B cell (primary cell): ENCODE results near the gene RARRES1. TPM values are rescaled to one million over a fixed set of nuclear protein-coding genes. Genes with fewer than 3 reads are reported as not detected.

Experiments used
- ATAC-seq: fragments of 200-7000 bp; cut with Tn5 transposase; one replicate; pipeline ENCODE4 v1.10.0; 2021; ENCODE audit warnings: low read depth, mild to moderate bottlenecking, moderate number of reproducible peaks, moderate library complexity
- CTCF ChIA-PET: fragments of 350-600 bp; sonication (Branson Sonifier 250); formaldehyde crosslinking; loops from one replicate; lab custom pipeline; 2021; ENCODE audit warnings: antibody characterized with exemption, inconsistent platforms; lab: Charles Lee
- POLR2A ChIA-PET: fragments of 350-600 bp; sonication (Branson Sonifier 250); formaldehyde crosslinking; loops from one replicate; lab custom pipeline; 2021; ENCODE audit warnings: antibody characterized with exemption; lab: Charles Lee
- DNase-seq: peaks from one replicate; pipeline ENCODE4 v3.0.0; 2013
- H2AFZ ChIP-seq: 2 replicates; pipeline ENCODE4 v1.6.1; 2012; ENCODE audit warnings: mild to moderate bottlenecking, low read depth, low read length; ENCODE audit not compliant: insufficient read depth, poor library complexity, severe bottlenecking
- H3K27ac ChIP-seq, 2 donors: 1 replicate in 1 of 2; 2 replicates in 1 of 2; pipeline ENCODE4 v1.5.1; 2012 to 2013; ENCODE audit warnings: low read length in 2 of 2, mild to moderate bottlenecking in 2 of 2, moderate library complexity in 1 of 2
- H3K27me3 ChIP-seq, 4 experiments: fragments of 200-600 bp in 1 of 4; sonication (generic) in 1 of 4; replicated peaks in 1 of 4; 1 replicate in 2 of 4; 2 replicates in 2 of 4; pipeline versions ENCODE4 v1.6.1 to v1.7.0; 2013 to 2016; ENCODE audit warnings: low read length in 3 of 4, mild to moderate bottlenecking in 2 of 4, mixed read lengths in 1 of 4, moderate library complexity in 1 of 4; ENCODE audit not compliant: insufficient read depth in 4 of 4, control insufficient read depth in 3 of 4; ENCODE audit errors: control extremely low read depth in 1 of 4
- H3K36me3 ChIP-seq, 2 experiments: replicated peaks in 1 of 2; 1 replicate in 1 of 2; 2 replicates in 1 of 2; pipeline versions ENCODE4 v1.6.1 to v1.7.1; 2013; ENCODE audit warnings: low read length in 1 of 2; ENCODE audit not compliant: insufficient read depth in 2 of 2, control insufficient read depth in 1 of 2; ENCODE audit errors: control extremely low read depth in 1 of 2, extremely low read depth in 1 of 2
- H3K4me1 ChIP-seq, 2 donors: fragments of 200-600 bp in 1 of 2; sonication (generic) in 1 of 2; 1 replicate in 1 of 2; 2 replicates in 1 of 2; pipeline versions ENCODE4 v1.5.1 to v1.6.1; 2013 to 2017; ENCODE audit warnings: low read length in 2 of 2; ENCODE audit not compliant: control insufficient read depth in 2 of 2, insufficient read depth in 2 of 2
- H3K4me2 ChIP-seq: replicated peaks from 2 replicates; pipeline ENCODE3; 2012; ENCODE audit warnings: mild to moderate bottlenecking, low read depth, low read length; ENCODE audit not compliant: poor library complexity, severe bottlenecking
- H3K4me3 ChIP-seq, 5 experiments: fragments of 200-600 bp in 1 of 5; sonication (generic) in 1 of 5; 1 replicate in 3 of 5; 2 replicates in 2 of 5; pipeline versions ENCODE4 v1.5.1 to v1.7.0; 2011 to 2016; ENCODE audit warnings: low read length in 4 of 5, mild to moderate bottlenecking in 4 of 5, low read depth in 2 of 5, control low read depth in 1 of 5, moderate library complexity in 1 of 5; ENCODE audit not compliant: insufficient read depth in 1 of 5; ENCODE audit errors: control extremely low read depth in 1 of 5, extremely low read depth in 1 of 5
- H3K79me2 ChIP-seq: fragments of 200-600 bp; sonication (generic); one replicate; pipeline ENCODE4 v1.6.0; 2016; ENCODE audit warnings: low read length; ENCODE audit not compliant: control insufficient read depth, insufficient read depth
- H3K9ac ChIP-seq: fragments of 200-600 bp; sonication (generic); 2 replicates; pipeline ENCODE4 v1.6.1; 2017; ENCODE audit warnings: mild to moderate bottlenecking, low read length, moderate library complexity
- H3K9me3 ChIP-seq, 3 donors: one replicate each; pipeline versions ENCODE4 v1.6.1 to v1.7.1; 2013; ENCODE audit warnings: low read length in 2 of 3; ENCODE audit not compliant: control insufficient read depth in 2 of 3, insufficient read depth in 1 of 3; ENCODE audit errors: control extremely low read depth in 1 of 3
- H4K20me1 ChIP-seq: 2 replicates; pipeline ENCODE4 v1.6.0; 2012; ENCODE audit warnings: mild to moderate bottlenecking, low read length; ENCODE audit not compliant: insufficient read depth, control insufficient read depth, poor library complexity, severe bottlenecking
- H3K27ac Mint-ChIP-seq: one replicate; pipeline ENCODE4 v1.8.0; 2021; ENCODE audit warnings: mixed read lengths
- H3K27me3 Mint-ChIP-seq: one replicate; pipeline ENCODE4 v1.8.0; 2021; ENCODE audit warnings: mixed read lengths
- H3K4me1 Mint-ChIP-seq: one replicate; pipeline ENCODE4 v1.8.0; 2021; ENCODE audit warnings: mixed read lengths
- H3K4me3 Mint-ChIP-seq: one replicate; pipeline ENCODE4 v1.8.0; 2021; ENCODE audit warnings: mixed read lengths
- H3K9me3 Mint-ChIP-seq: one replicate; pipeline ENCODE4 v1.8.0; 2022; ENCODE audit warnings: mixed read lengths; ENCODE audit not compliant: insufficient read depth
- EZH2 ChIP-seq: IDR thresholded peaks from 2 replicates; pipeline ENCODE4 v1.6.1; 2012; ENCODE audit warnings: borderline replicate concordance, low read depth, mild to moderate bottlenecking, moderate library complexity, low read length; ENCODE audit not compliant: insufficient read depth, poor library complexity, severe bottlenecking
- WGBS: methylation state at CpG from one replicate; pipeline ENCODE4 v1.1.5; 2013; ENCODE audit warnings: missing lambda C conversion rate; ENCODE audit not compliant: insufficient coverage; 5-methylcytosine and 5-hydroxymethylcytosine counted together
- intact Hi-C: fragments of 100-400 bp; cut with micrococcal nuclease; formaldehyde crosslinking; loops from one replicate; pipeline ENCODE4 v1.10.0; 2022
- polyA plus RNA-seq: library from polyadenylated mRNA; depleted of rRNA; stranded (reverse); fragments of >200 nt; gene quantifications from 2 replicates; pipeline ENCODE4 v1.2.3, GENCODE V29; 2012
- total RNA-seq, 2 donors: library from RNA; stranded (reverse); fragments of 120-200 nt in 1 of 2; gene quantifications; 1 replicate in 1 of 2; 2 replicates in 1 of 2; pipeline versions ENCODE4 v1.2.3 to v1.2.4, GENCODE V29; 2013 to 2022
- TF ChIP-seq, protein P1 (sequence below): fragments of 200-600 bp; IDR thresholded peaks from one replicate; pipeline ENCODE4 v1.8.0; 2022; ENCODE audit warnings: antibody characterized with exemption, mild to moderate bottlenecking

RARRES1 gene
- total and polyA plus RNA-seq, 2 donors (not counting 1 experiment from before 2014, with no cell fraction given), result not detected

DNA sequence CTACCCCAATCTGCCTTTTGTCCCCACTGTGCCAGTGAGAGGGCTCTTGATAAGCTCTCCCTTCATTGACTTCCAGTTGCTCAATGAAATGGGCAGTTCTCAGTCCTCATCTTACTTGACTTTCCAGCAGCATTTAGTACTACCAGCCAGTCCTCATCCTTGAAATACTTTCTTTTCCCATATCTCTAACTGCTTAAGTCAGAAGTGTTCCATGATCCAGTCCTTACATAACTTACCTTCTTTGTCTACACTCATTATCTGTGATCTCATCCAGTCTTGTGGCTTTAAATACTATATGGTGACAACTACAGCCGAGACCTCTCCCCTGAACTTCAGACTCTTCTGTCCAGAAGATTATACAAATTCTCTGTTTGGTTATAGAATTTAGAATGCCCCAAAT, 28.7 kb downstream of the RARRES1 start:
- no peak overlapping the region for H3K4me3 Mint-ChIP-seq
- H3K9ac ChIP-seq, result no peak overlapping the region
- peaks cover 0 to 22% of the 10 kb centered on the region in 2 experiments for H3K36me3 ChIP-seq
- no peak overlapping the region for H3K4me3 ChIP-seq
- POLR2A ChIA-PET, result no interaction called here
- no peak overlapping the region for H2AFZ ChIP-seq
- no peak overlapping the region for H3K27ac Mint-ChIP-seq
- no CpG with 5 or more reads among the region's 1 CpG for WGBS
- intact Hi-C loops, result no loop called here
- no peak overlapping the region for H3K27ac ChIP-seq
- H3K27me3 ChIP-seq, result no peaks in the 10 kb centered on the region
- H3K4me2 ChIP-seq, result no peak overlapping the region
- H3K4me1 Mint-ChIP-seq, result no peaks in the 10 kb centered on the region
- H3K9me3 ChIP-seq, result no peaks in the 10 kb centered on the region
- TF ChIP-seq, protein P1, sequence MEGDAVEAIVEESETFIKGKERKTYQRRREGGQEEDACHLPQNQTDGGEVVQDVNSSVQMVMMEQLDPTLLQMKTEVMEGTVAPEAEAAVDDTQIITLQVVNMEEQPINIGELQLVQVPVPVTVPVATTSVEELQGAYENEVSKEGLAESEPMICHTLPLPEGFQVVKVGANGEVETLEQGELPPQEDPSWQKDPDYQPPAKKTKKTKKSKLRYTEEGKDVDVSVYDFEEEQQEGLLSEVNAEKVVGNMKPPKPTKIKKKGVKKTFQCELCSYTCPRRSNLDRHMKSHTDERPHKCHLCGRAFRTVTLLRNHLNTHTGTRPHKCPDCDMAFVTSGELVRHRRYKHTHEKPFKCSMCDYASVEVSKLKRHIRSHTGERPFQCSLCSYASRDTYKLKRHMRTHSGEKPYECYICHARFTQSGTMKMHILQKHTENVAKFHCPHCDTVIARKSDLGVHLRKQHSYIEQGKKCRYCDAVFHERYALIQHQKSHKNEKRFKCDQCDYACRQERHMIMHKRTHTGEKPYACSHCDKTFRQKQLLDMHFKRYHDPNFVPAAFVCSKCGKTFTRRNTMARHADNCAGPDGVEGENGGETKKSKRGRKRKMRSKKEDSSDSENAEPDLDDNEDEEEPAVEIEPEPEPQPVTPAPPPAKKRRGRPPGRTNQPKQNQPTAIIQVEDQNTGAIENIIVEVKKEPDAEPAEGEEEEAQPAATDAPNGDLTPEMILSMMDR, result no peak
- TF ChIP-seq EZH2, result no peak
- no peaks in the 10 kb centered on the region for H3K9me3 Mint-ChIP-seq
- H3K27me3 Mint-ChIP-seq, result no peaks in the 10 kb centered on the region
- no peaks in the 10 kb centered on the region for H3K79me2 ChIP-seq
- DNase-seq, result no peak
- no peak for ATAC-seq
- CTCF ChIA-PET, result interaction anchor here (1.0 kb wide), 1 partner anchor 59 kb away, joined by 3 read pairs; the partner anchor contains the start of gene GFM1
- no peaks in the 10 kb centered on the region for H3K4me1 ChIP-seq
- no peaks in the 10 kb centered on the region for H4K20me1 ChIP-seq

DNA sequence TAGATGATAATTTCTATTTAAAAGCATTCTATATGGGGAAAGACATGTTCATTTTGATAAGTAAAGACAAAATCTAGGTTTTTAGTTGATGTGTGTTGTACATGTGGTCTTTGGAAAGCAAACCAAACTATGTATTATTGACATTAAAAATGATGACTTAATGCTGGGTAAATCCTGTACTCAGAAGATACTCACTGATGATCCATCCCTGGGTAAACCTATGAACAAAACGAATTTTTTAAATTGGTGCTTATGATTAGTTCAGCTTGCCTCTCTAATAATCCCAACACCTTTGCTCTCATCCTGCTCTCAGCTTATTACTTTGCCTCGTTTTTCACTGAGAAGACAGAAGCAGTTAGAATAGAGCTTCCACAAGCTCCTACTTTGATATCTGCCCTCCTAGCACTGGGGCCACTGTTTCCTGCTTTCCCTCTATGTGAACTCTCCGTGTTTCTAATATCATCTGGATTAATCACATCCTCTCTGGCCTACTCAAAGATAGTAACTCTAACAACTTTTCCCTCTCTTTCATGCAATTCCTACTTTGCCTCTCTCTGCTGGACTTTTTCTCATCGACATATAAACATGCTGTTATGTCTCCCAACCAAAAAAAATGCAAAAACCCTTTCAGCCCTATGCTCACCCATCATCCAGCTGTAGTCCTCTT, 29.3 kb downstream of the RARRES1 start:
- Histone ChIP-seq H3K4me1 (no peaks in the 10 kb centered on the region), H3K36me3 (peaks cover 0 to 18% of the 10 kb centered on the region in 2 experiments), H3K4me2 (no peak overlapping the region), H3K9ac (no peak overlapping the region), H3K27me3 (no peaks in the 10 kb centered on the region), H2AFZ (no peak overlapping the region), H3K9me3 (no peaks in the 10 kb centered on the region), H3K4me3 (no peak overlapping the region), H3K79me2 (no peaks in the 10 kb centered on the region), H3K27ac (no peak overlapping the region), H4K20me1 (no peaks in the 10 kb centered on the region)
- Mint-ChIP-seq H3K27ac (no peak overlapping the region), H3K9me3 (no peaks in the 10 kb centered on the region), H3K27me3 (no peaks in the 10 kb centered on the region), H3K4me1 (no peaks in the 10 kb centered on the region), H3K4me3 (no peak overlapping the region)
- ChIA-PET POLR2A (no interaction called here), CTCF (interaction anchor here (1.0 kb wide), 1 partner anchor 58 kb away, joined by 3 read pairs; the partner anchor contains the start of gene GFM1)
- ATAC-seq (no peak), DNase-seq (no peak)
- WGBS, result 91% methylated on average over 3 of the region's 4 CpGs
- intact Hi-C loops, result no loop called here
- TF ChIP-seq EZH2, result no peak
- TF ChIP-seq, protein P1, result no peak
